Parathyroid adenoma (tissue), 2 donors: ENCODE results near the gene SCN7A.

Experiments used
- H2AFZ ChIP-seq: fragments of 300-600 bp; sonication (generic); one replicate; pipeline ENCODE4 v1.7.0; 2017; ENCODE audit warnings: antibody characterized with exemption, mild to moderate bottlenecking
- H3K27ac ChIP-seq: fragments of 300-600 bp; sonication (generic); one replicate; pipeline ENCODE4 v1.7.0; 2017
- H3K27me3 ChIP-seq: fragments of 300-600 bp; sonication (generic); one replicate; pipeline ENCODE4 v1.7.0; 2017; ENCODE audit warnings: low read length; ENCODE audit not compliant: control insufficient read depth, insufficient read depth
- H3K36me3 ChIP-seq: fragments of 300-600 bp; sonication (generic); one replicate; pipeline ENCODE4 v1.7.0; 2017; ENCODE audit warnings: low read length; ENCODE audit not compliant: control insufficient read depth, insufficient read depth
- H3K4me1 ChIP-seq: fragments of 300-600 bp; sonication (generic); one replicate; pipeline ENCODE4 v1.7.0; 2017; ENCODE audit warnings: control low read depth
- H3K4me2 ChIP-seq: fragments of 300-600 bp; sonication (generic); one replicate; pipeline ENCODE4 v1.7.0; 2017; ENCODE audit warnings: low read length
- H3K4me3 ChIP-seq: fragments of 300-600 bp; sonication (generic); one replicate; pipeline ENCODE4 v1.7.0; 2017; ENCODE audit warnings: low read depth, low read length
- H3K79me2 ChIP-seq: fragments of 300-600 bp; sonication (generic); one replicate; pipeline ENCODE4 v1.7.0; 2017; ENCODE audit warnings: control low read depth
- H3K9ac ChIP-seq: fragments of 300-600 bp; sonication (generic); one replicate; pipeline ENCODE4 v1.7.0; 2017; ENCODE audit warnings: mild to moderate bottlenecking
- H3K9me3 ChIP-seq: fragments of 300-600 bp; sonication (generic); one replicate; pipeline ENCODE4 v1.7.0; 2017; ENCODE audit warnings: low read length; ENCODE audit not compliant: control insufficient read depth
- CTCF ChIP-seq: fragments of 300-600 bp; sonication (generic); IDR thresholded peaks from one replicate; pipeline ENCODE4 v1.7.0; 2017; ENCODE audit warnings: antibody characterized with exemption, mild to moderate bottlenecking
- donor health status: primary hyperparathyroidism.

Gene SCN7A

DNA sequence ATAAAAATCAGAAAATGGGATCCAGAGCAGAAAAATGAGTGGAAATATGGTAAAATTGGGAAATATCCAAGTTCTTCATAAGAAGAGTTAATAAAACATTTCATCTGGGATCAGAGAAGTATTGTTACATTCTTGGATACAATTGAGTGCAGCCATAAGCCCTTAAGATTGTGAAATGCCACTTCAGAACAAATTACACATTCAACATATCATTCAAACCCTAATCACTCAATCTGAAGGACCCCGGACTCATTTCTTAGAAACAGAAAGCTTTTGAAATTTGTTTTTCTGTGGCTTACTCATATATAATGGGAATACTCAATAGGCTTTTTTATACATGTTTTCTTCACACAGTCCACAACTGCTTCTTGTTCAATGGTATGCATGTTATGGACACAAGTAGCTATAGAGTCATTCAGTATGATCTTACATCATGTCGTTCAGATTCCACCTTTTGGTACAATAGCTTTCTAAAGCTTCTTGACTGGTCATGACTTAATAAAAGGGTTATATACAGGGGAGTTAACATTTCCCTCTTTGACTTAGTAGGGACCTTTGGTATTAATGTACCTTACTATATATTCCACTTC, 39.9 kb downstream of the SCN7A start:
- H3K9ac ChIP-seq: no peak overlapping the region
- no peaks in the 10 kb centered on the region for H3K79me2 ChIP-seq
- H3K36me3 ChIP-seq: no peaks in the 10 kb centered on the region
- H3K9me3 ChIP-seq: no peaks in the 10 kb centered on the region
- no peak for TF ChIP-seq CTCF
- no peak overlapping the region for H3K27ac ChIP-seq
- no peak overlapping the region for H3K4me2 ChIP-seq
- no peak overlapping the region for H3K4me3 ChIP-seq
- no peaks in the 10 kb centered on the region for H3K4me1 ChIP-seq
- H2AFZ ChIP-seq: no peak overlapping the region
- no peaks in the 10 kb centered on the region for H3K27me3 ChIP-seq

- H3K9me3 ChIP-seq: no peaks in the 10 kb centered on the region
- no peak overlapping the region for H3K4me3 ChIP-seq
- H3K4me2 ChIP-seq: no peak overlapping the region
- H3K36me3 ChIP-seq: no peaks in the 10 kb centered on the region
- H3K79me2 ChIP-seq: no peaks in the 10 kb centered on the region
- H3K27me3 ChIP-seq: no peaks in the 10 kb centered on the region
- no peak overlapping the region for H2AFZ ChIP-seq
- H3K27ac ChIP-seq: no peak overlapping the region
- TF ChIP-seq CTCF: no peak
- no peak overlapping the region for H3K9ac ChIP-seq
- no peaks in the 10 kb centered on the region for H3K4me1 ChIP-seq
These were observed 42.6 kb downstream of the SCN7A start for GRCh38 chr2:166451468-166451867.

DNA sequence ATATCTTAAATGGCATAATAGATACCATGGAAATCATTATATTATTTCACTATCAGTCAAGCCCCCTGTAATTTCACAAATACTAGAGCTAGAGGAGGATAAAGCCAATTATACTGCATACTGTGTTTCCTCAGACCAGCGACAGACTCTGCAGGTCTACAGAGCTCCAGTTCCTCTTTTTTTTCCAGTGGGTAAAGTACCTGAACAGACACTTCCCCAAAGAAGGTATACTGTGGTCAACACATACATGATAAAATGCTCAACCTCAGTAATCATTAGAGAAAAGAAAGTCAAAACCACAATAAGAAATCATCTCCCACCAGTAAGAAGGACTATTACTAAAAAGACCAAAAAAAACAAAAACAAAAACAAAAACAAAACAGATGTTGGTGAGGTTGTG, 44.6 kb downstream of the SCN7A start:
- no peak overlapping the region for H3K4me3 ChIP-seq
- TF ChIP-seq CTCF: no peak
- H3K36me3 ChIP-seq: no peaks in the 10 kb centered on the region
- no peak overlapping the region for H3K27ac ChIP-seq
- H3K79me2 ChIP-seq: no peaks in the 10 kb centered on the region
- no peak overlapping the region for H3K4me2 ChIP-seq
- H3K9me3 ChIP-seq: no peaks in the 10 kb centered on the region
- H2AFZ ChIP-seq: no peak overlapping the region
- no peak overlapping the region for H3K9ac ChIP-seq
- no peaks in the 10 kb centered on the region for H3K27me3 ChIP-seq
- H3K4me1 ChIP-seq: no peaks in the 10 kb centered on the region

DNA sequence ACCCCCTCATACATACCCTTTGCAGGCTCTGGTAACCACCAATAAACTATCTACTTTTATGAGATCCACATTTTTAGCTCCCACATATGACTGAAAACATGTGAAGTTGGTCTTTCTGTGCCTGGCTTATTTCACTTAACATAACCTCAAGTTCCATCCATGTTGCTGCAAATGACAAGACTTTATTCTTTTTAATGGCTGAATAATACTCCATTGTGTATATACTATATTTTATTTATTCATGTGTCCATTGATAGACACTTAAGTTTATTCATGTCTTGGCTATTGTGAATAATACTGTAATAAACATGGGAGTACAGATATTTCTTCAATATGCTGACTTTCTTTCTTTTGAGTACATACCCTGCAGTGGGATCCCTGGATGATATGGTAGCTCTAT, 45.9 kb downstream of the SCN7A start:
- no peaks in the 10 kb centered on the region for H3K27me3 ChIP-seq
- H3K27ac ChIP-seq: no peak overlapping the region
- H3K4me1 ChIP-seq: no peaks in the 10 kb centered on the region
- no peaks in the 10 kb centered on the region for H3K79me2 ChIP-seq
- no peak overlapping the region for H2AFZ ChIP-seq
- no peak for TF ChIP-seq CTCF
- no peak overlapping the region for H3K9ac ChIP-seq
- no peaks in the 10 kb centered on the region for H3K9me3 ChIP-seq
- H3K4me3 ChIP-seq: no peak overlapping the region
- no peak overlapping the region for H3K4me2 ChIP-seq
- H3K36me3 ChIP-seq: no peaks in the 10 kb centered on the region

- H3K79me2 ChIP-seq: no peaks in the 10 kb centered on the region
- no peaks in the 10 kb centered on the region for H3K27me3 ChIP-seq
- H3K9ac ChIP-seq: no peak overlapping the region
- no peaks in the 10 kb centered on the region for H3K9me3 ChIP-seq
- H3K27ac ChIP-seq: no peak overlapping the region
- no peak overlapping the region for H3K4me2 ChIP-seq
- TF ChIP-seq CTCF: no peak
- no peaks in the 10 kb centered on the region for H3K4me1 ChIP-seq
- no peaks in the 10 kb centered on the region for H3K36me3 ChIP-seq
- no peak overlapping the region for H3K4me3 ChIP-seq
- H2AFZ ChIP-seq: no peak overlapping the region
These were observed 49.7 kb downstream of the SCN7A start for GRCh38 chr2:166444306-166444705.
